ENCODE results near the gene KRT14.

Gene KRT14

DNA sequence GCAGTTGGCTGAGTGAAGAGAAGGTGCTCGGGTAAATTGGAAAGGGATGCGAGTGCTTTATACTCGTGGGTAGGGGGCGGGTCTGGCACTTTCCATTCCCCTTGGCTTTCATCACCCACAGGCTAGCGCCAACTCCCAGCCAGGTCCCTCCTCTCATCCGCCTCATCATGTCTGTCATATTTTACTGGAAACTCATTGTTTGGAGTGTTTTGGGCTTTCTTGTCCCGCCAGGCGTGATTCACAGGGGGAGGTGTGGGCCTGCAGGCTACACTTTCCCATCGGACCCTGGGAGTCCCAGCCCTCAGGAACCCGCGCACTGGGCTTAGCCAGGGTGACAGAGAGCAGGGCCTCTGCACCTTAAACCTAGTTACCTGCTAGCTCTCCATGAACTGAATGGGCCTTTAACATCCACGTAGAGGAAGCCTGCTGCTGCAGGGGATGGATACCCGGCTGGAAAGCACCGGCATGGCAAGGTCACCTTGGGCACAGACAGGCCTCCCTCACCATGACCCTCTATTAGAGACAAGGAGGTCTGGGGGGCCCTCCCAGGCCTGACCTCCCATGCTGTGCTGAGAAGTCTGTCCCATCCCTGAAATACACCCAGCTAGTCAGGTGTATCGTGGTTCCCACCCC, at the start of gene KRT14:
Gene KRT14, minus strand, starts transcription at position 33 of the 633 bp plus-strand sequence. CDS start 61 bp downstream, outside the sequence.
- DNase-seq (ENCODE audit: low read depth) = no peak
- TF ChIP-seq, protein P1, sequence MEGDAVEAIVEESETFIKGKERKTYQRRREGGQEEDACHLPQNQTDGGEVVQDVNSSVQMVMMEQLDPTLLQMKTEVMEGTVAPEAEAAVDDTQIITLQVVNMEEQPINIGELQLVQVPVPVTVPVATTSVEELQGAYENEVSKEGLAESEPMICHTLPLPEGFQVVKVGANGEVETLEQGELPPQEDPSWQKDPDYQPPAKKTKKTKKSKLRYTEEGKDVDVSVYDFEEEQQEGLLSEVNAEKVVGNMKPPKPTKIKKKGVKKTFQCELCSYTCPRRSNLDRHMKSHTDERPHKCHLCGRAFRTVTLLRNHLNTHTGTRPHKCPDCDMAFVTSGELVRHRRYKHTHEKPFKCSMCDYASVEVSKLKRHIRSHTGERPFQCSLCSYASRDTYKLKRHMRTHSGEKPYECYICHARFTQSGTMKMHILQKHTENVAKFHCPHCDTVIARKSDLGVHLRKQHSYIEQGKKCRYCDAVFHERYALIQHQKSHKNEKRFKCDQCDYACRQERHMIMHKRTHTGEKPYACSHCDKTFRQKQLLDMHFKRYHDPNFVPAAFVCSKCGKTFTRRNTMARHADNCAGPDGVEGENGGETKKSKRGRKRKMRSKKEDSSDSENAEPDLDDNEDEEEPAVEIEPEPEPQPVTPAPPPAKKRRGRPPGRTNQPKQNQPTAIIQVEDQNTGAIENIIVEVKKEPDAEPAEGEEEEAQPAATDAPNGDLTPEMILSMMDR (IDR thresholded peaks at IDR 0.05; ENCODE audit: low read length, missing control alignments) = no peak
- H3K4me3 ChIP-seq (replicated peaks; ENCODE audit: low read depth, low read length) = no peak within 1 kb of the TSS

DNA sequence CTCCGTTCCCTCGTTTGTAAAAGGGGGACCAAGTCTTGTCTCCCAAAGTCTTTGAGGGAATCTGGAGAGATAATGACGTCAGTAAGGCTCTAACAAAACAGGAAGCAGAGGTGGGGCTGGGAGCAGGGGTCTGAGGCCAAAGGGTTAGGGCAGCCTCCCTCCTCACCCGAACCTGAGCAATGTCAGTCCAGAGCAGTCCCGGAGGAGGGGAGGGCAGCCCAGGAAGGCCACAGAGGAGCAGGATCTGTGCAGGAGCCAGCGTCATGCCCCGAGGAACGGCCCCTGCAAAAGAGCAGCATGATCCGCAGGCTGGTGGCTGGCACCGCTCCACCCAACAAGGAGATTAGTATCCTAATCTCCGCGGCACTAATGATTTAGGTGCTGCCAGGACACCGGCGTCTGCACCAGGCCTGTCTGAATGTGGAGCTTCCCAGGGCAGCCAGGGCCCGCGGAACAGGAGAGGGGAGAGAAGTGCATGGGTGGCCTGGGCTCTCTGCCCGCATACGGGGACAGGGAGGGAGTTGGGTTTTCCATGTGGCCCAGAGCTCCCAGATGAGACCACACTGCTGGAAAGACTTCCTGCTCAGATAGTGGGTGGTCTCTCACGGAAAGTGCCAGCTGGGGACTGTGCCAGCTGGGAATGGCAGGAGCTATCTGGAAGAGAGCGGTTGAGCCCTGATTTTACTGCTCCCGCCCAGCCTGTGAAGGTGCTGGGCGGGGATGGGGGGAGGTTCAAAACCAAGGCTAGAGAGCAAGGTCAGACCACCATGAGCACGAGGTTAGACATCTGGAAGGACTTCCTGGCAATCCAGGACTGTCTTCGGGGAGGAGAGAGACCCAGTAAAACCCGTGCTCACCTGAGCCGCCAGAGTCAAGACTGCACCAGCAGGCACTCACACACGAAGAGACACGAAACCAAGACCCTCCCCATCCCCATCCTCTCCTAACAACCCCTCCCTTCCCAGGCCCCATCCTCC, 48.7 kb upstream of the KRT14 start:
- TF ChIP-seq, protein P1 (IDR thresholded peaks at IDR 0.05; ENCODE audit: low read length, missing control alignments) = no peak
- no peak for DNase-seq (ENCODE audit: low read depth)
- no peak overlapping the region for H3K4me3 ChIP-seq (replicated peaks; ENCODE audit: low read depth, low read length)

DNA sequence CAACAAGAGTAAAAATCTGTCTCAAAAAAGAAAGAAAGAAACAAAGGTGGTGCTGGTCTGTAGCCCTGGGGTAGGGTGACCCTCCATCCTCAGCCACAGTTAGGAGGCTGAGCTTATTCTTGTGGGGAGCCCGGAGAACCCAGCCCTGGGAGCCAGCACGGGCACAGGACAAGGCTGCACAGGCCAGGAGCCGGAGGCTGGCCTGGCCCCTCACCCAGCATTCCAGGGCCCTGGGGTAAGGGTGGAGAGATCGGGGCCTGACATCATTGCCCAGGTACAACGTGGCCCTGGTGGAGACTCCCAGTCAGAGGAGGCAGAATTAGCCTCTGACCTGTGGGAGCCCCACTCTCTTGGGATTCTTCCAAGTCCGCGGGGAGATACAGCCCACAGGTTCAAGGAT, 47.9 kb upstream of the KRT14 start:
- TF ChIP-seq, protein P1 (IDR thresholded peaks at IDR 0.05; ENCODE audit: low read length, missing control alignments) = no peak
- H3K4me3 ChIP-seq (replicated peaks; ENCODE audit: low read depth, low read length) = no peak overlapping the region
- DNase-seq (ENCODE audit: low read depth) = no peak

- DNase-seq (ENCODE audit: low read depth) = no peak
- TF ChIP-seq, protein P1 (IDR thresholded peaks at IDR 0.05; ENCODE audit: low read length, missing control alignments) = no peak
- no peak overlapping the region for H3K4me3 ChIP-seq (replicated peaks; ENCODE audit: low read depth, low read length)
Measured at GRCh38 chr17:41633556-41634199, 47.0 kb upstream of the KRT14 start.

DNA sequence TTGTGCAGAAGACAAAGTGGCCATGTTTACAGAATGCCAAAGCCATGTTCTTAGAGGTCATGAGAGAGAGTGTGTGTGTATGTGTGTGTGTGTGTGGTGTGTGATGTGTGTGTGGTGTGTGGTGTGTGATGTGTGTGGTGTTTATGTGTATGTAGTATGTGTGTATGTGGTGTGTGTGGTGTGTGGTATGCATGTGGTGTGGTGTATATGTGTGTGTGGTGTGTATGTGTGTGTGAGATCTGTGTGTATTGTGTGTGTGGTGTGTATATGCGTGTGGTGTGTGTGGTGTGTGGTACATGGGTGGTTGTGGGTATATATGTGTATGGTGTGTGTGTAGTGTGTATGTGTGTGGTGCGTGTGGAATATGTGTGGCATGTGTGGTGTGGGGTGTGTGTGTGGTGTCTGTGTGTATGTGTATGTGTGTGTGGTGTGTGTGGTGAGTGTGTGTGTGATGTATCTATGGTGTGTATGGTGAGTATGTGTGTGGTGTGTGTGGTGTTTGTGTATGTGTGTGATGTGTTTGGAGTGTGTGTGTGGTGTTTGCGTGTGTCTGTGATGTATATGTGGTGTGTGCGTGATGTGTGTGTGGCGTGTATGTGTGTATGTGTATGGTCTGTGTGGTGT, 45.9 kb upstream of the KRT14 start:
- TF ChIP-seq, protein P1 (IDR thresholded peaks at IDR 0.05; ENCODE audit: low read length, missing control alignments) = no peak

DNA sequence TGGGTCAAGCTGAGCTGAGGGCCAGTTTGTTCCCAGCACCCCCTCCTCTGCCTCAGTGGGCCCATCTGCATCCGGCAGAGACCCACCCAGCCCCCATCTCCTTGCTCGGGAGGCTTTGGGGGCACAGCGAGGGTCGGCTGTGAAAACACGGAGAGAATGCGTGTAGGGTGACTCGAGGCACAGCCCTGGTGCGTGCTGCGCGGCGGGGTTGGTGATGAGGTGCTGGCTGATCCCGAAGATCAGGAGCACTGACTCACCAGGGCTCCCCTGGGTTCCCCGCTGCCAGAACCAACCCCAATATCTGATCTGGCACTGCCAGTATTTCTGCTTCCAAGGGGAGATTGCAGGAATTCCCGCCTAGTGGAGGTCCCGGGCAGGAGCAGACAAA, 45.2 kb upstream of the KRT14 start:
- DNase-seq (ENCODE audit: low read depth) = no peak
- no peak overlapping the region for H3K4me3 ChIP-seq (replicated peaks; ENCODE audit: low read depth, low read length)
- TF ChIP-seq, protein P1 (IDR thresholded peaks at IDR 0.05; ENCODE audit: low read length, missing control alignments) = no peak

More for the DNA sequence above, 45.9 kb upstream of the KRT14 start:
- DNase-seq (ENCODE audit: low read depth) = no peak
- no peak overlapping the region for H3K4me3 ChIP-seq (replicated peaks; ENCODE audit: low read depth, low read length)

All from fibroblast of pulmonary artery (primary cell).